Measurements from ENCODE around the gene ACSF2. TPM values are rescaled to one million over a fixed set of nuclear protein-coding genes. Genes with fewer than 3 reads are reported as not detected.

ACSF2 gene
- polyA plus RNA-seq, 1 of the 3 experiments (the other 2 are of a cell fraction): 46.6 TPM

GRCh38 chr17:50423553-50424159 is 2.4 kb upstream of the ACSF2 start (continued):
- TF ChIP-seq USF2 (IDR thresholded peaks at IDR 0.05; ENCODE audit: borderline replicate concordance, low read depth, low read length) (no peak), IRF3 (IDR thresholded peaks at IDR 0.05; ENCODE audit: low read depth, low read length) (no peak), RAD21 (IDR thresholded peaks at IDR 0.05; ENCODE audit: low read length) (no peak), SIN3A (IDR thresholded peaks at IDR 0.05; ENCODE audit: borderline replicate concordance, low read depth, low read length) (no peak), ZBTB33 (IDR thresholded peaks at IDR 0.05; ENCODE audit: borderline replicate concordance, low read depth) (no peak), CHD2 (IDR thresholded peaks at IDR 0.05; ENCODE audit: low read length, partially characterized antibody) (no peak), FOXJ3 (CRISPR knock-in tag; IDR thresholded peaks at IDR 0.05) (no peak), TEAD4 (IDR thresholded peaks at IDR 0.05; ENCODE audit: borderline replicate concordance, insufficient read depth) (peak; percentile 71; the same call in 1 of the 2 replicates), CTCF (IDR thresholded peaks at IDR 0.05) (no peak), PBX3 (IDR thresholded peaks at IDR 0.05) (peak; percentile 93), SMC3 (IDR thresholded peaks at IDR 0.05; ENCODE audit: low read depth, low read length) (no peak), YY1 (IDR thresholded peaks at IDR 0.05; ENCODE audit: low read depth) (no peak), MAX (IDR thresholded peaks at IDR 0.05; ENCODE audit: low read depth) (peak; percentile 54; the same call in 1 of the 2 replicates), GABPA (IDR thresholded peaks at IDR 0.05; ENCODE audit: low read depth) (no peak)

Data from SK-N-SH (cell line).